ENCODE results near the gene SPECC1L. TPM values are rescaled to one million over a fixed set of nuclear protein-coding genes. Genes with fewer than 3 reads are reported as not detected.
"Not testable (repeated sequence)": the region's sequence is repeated elsewhere in the genome, so short reads cannot be mapped to it uniquely, and the experiment has no call there.

SPECC1L gene
- total RNA-seq, 1 donor from 2014 or later, result 86.2 TPM

GRCh38 chr22:24274696-24275405, 4.2 kb downstream of the SPECC1L start:
- ATAC-seq; DNase-seq (ENCODE audit: low spot score); intact Hi-C loops (cut with DNase I): not testable (repeated sequence)

- DNase-seq (ENCODE audit: low spot score); ATAC-seq; intact Hi-C loops (cut with DNase I): not testable (repeated sequence)
Measured at GRCh38 chr22:24280363-24280762, 9.7 kb downstream of the SPECC1L start.

- ATAC-seq (no peak), DNase-seq (ENCODE audit: low spot score) (no peak)
- intact Hi-C loops (cut with DNase I), result no loop called here
Measured at GRCh38 chr22:24282401-24282800, 11.8 kb downstream of the SPECC1L start.

GRCh38 chr22:24284747-24285203, 14.1 kb downstream of the SPECC1L start:
- ATAC-seq (no peak), DNase-seq (ENCODE audit: low spot score) (no peak)
- intact Hi-C loops (cut with DNase I), result no loop called here

GRCh38 chr22:24285245-24285644, 14.6 kb downstream of the SPECC1L start:
- ATAC-seq (no peak), DNase-seq (ENCODE audit: low spot score) (no peak)
- intact Hi-C loops (cut with DNase I), result no loop called here

GRCh38 chr22:24287212-24287611, 16.6 kb downstream of the SPECC1L start:
- DNase-seq (ENCODE audit: low spot score); ATAC-seq; intact Hi-C loops (cut with DNase I): not testable (repeated sequence)

- peak; percentile 5 for ATAC-seq
- intact Hi-C loops (cut with DNase I); DNase-seq (ENCODE audit: low spot score): not testable (repeated sequence)
Measured at GRCh38 chr22:24287801-24288200, 17.2 kb downstream of the SPECC1L start.

- ATAC-seq, result peak; percentile 83
- no peak for DNase-seq (ENCODE audit: low spot score)
- intact Hi-C loops (cut with DNase I), result no loop called here
Measured at GRCh38 chr22:24289114-24289513, 18.5 kb downstream of the SPECC1L start.

GRCh38 chr22:24289741-24290163, 19.1 kb downstream of the SPECC1L start:
- intact Hi-C loops (cut with DNase I), result no loop called here
- no peak for DNase-seq (ENCODE audit: low spot score)
- peak; percentile 32 for ATAC-seq

GRCh38 chr22:24290459-24290858, 19.8 kb downstream of the SPECC1L start:
- ATAC-seq (no peak), DNase-seq (ENCODE audit: low spot score) (no peak)
- intact Hi-C loops (cut with DNase I), result no loop called here

GRCh38 chr22:24291515-24292201, 21.0 kb downstream of the SPECC1L start:
- no peak for ATAC-seq
- DNase-seq (ENCODE audit: low spot score), result no peak
- intact Hi-C loops (cut with DNase I), result no loop called here

GRCh38 chr22:24292202-24292830, 21.7 kb downstream of the SPECC1L start:
- ATAC-seq; intact Hi-C loops (cut with DNase I); DNase-seq (ENCODE audit: low spot score): not testable (repeated sequence)

- DNase-seq (ENCODE audit: low spot score); intact Hi-C loops (cut with DNase I): not testable (repeated sequence)
- ATAC-seq, result peak; percentile 78
Measured at GRCh38 chr22:24294913-24295312, 24.3 kb downstream of the SPECC1L start.

GRCh38 chr22:24298497-24299155, 28.0 kb downstream of the SPECC1L start:
- ATAC-seq; DNase-seq (ENCODE audit: low spot score); intact Hi-C loops (cut with DNase I): not testable (repeated sequence)

GRCh38 chr22:24300522-24300921, 29.9 kb downstream of the SPECC1L start:
- intact Hi-C loops (cut with DNase I); ATAC-seq; DNase-seq (ENCODE audit: low spot score): not testable (repeated sequence)

GRCh38 chr22:24302591-24302990, 32.0 kb downstream of the SPECC1L start:
- ATAC-seq, result no peak
- intact Hi-C loops (cut with DNase I), result no loop called here

GRCh38 chr22:24303007-24303406, 32.4 kb downstream of the SPECC1L start:
- intact Hi-C loops (cut with DNase I), result no loop called here
- ATAC-seq (peak; percentile 48), DNase-seq (ENCODE audit: low spot score) (no peak)

More at GRCh38 chr22:24302591-24302990, 32.0 kb downstream of the SPECC1L start:
- no peak for DNase-seq (ENCODE audit: low spot score)

- no peak for DNase-seq (ENCODE audit: low spot score)
- no peak for ATAC-seq
- intact Hi-C loops (cut with DNase I), result no loop called here
Measured at GRCh38 chr22:24304062-24304675, 33.5 kb downstream of the SPECC1L start.

GRCh38 chr22:24305260-24305692, 34.6 kb downstream of the SPECC1L start:
- DNase-seq (ENCODE audit: low spot score), result no peak
- intact Hi-C loops (cut with DNase I), result no loop called here
- no peak for ATAC-seq

All from sciatic nerve (tissue), 2 donors.